ENCODE measurements around the gene SYNE1. TPM values are rescaled to one million over a fixed set of nuclear protein-coding genes. Genes with fewer than 3 reads are reported as not detected.

Gene SYNE1
- total and polyA plus RNA-seq, 2 of the 8 experiments (the other 6 are each of a cell fraction or from before 2014, with no cell fraction given), result 2.8 to 5.5 TPM

- Histone ChIP-seq H2BK15ac (ENCODE audit: low read length) (no peak overlapping the region), H2AK5ac (ENCODE audit: low read depth, low read length) (no peak overlapping the region), H2BK120ac (replicated peaks; ENCODE audit: low read depth, low read length) (no peak overlapping the region), H3K23me2 (ENCODE audit: low read depth, low read length) (no peaks in the 10 kb centered on the region), H2AFZ (ENCODE audit: low read length) (no peak overlapping the region), H3K27ac (ENCODE audit: low read depth, low read length) (no peak overlapping the region), H3K23ac (ENCODE audit: insufficient read length) (no peak overlapping the region), H3K18ac (ENCODE audit: extremely low read depth, low read length) (no peak overlapping the region), H4K8ac (ENCODE audit: extremely low read depth, insufficient read depth, low read length) (no peak overlapping the region), H3K4ac (replicated peaks; ENCODE audit: insufficient read length, low read depth, low read length) (no peak overlapping the region), H3K14ac (ENCODE audit: insufficient read length) (no peak overlapping the region), H3K4me2 (ENCODE audit: insufficient read depth in 1 of 2, low read depth in 2 of 2, low read length in 2 of 2) (no peak overlapping the region), H3K4me1 (replicated peaks in 1 of 4; ENCODE audit: control insufficient read depth in 3 of 4, insufficient read depth in 4 of 4, low read length in 3 of 4) (no peaks in the 10 kb centered on the region), H2BK12ac (ENCODE audit: low read depth, low read length) (no peak overlapping the region), H3K9me3 (ENCODE audit: insufficient read depth in 2 of 2, low read depth in 1 of 2, low read length in 1 of 2) (no peaks in the 10 kb centered on the region), H3K36me3 (ENCODE audit: control insufficient read depth in 2 of 4, insufficient read depth in 4 of 4, low read length in 3 of 4) (no peaks in the 10 kb centered on the region), H4K5ac (ENCODE audit: insufficient read length, low read depth, low read length) (no peak overlapping the region), H2BK5ac (ENCODE audit: low read depth, low read length) (no peak overlapping the region), H4K91ac (replicated peaks; ENCODE audit: insufficient read length, low read length) (no peak overlapping the region), H3K9ac (replicated peaks in 1 of 4; ENCODE audit: extremely low read depth in 1 of 4, low read depth in 3 of 4, low read length in 3 of 4) (no peak overlapping the region), H3K4me3 (ENCODE audit: extremely low read depth in 1 of 4, insufficient read depth in 2 of 4, low read depth in 3 of 4, low read length in 4 of 4) (no peak overlapping the region), H3K27me3 (replicated peaks in 1 of 4; ENCODE audit: control insufficient read depth in 3 of 4, extremely low read depth in 1 of 4, insufficient read depth in 3 of 4, low read length in 3 of 4) (no peaks in the 10 kb centered on the region), H4K20me1 (replicated peaks in 1 of 2; ENCODE audit: control insufficient read depth in 1 of 2, insufficient read depth in 2 of 2, low read length in 2 of 2) (no peaks in the 10 kb centered on the region), H3K56ac (replicated peaks; ENCODE audit: insufficient read length, low read depth, low read length) (no peak overlapping the region), H2BK20ac (ENCODE audit: low read length) (no peak overlapping the region), H3K79me1 (ENCODE audit: low read depth, low read length) (no peaks in the 10 kb centered on the region), H3K79me2 (ENCODE audit: control insufficient read depth in 1 of 2, insufficient read depth in 2 of 2, low read length in 2 of 2) (no peaks in the 10 kb centered on the region)
- ChIA-PET POLR2A (ENCODE audit: partially characterized antibody) (interaction anchor here (0.7 kb wide), 1 partner anchor 173 kb away, joined by 6 read pairs; no protein-coding TSS in a partner anchor), CTCF (ENCODE audit: partially characterized antibody) (interaction anchor here (0.8 to 2.3 kb wide), 6 partner anchors 10 to 467 kb away, joined by 3 to 7 read pairs (median 4); no protein-coding TSS in a partner anchor)
- 88% methylated on average over 9 of the region's 9 CpGs; no CpG with 5 or more reads in 1 of the 2 experiments for WGBS, 2 experiments (ENCODE audit: extremely low coverage in 1 of 2, insufficient coverage in 1 of 2, insufficient read length in 1 of 2, insufficient replicate concordance in 2 of 2, low coverage in 1 of 2, low lambda C conversion rate in 2 of 2, missing lambda C conversion rate in 1 of 2)
- DNase-seq (ENCODE audit: low read depth in 1 of 2, low spot score in 2 of 2) (no peak), FAIRE-seq (no peak)
- TF ChIP-seq GABPA (IDR thresholded peaks at IDR 0.05; ENCODE audit: borderline replicate concordance, insufficient read depth, low read length) (no peak), RNF2 (IDR thresholded peaks at IDR 0.05; ENCODE audit: borderline replicate concordance, low read depth, low read length, missing control alignments, poor library complexity, severe bottlenecking) (no peak), TEAD4 (IDR thresholded peaks at IDR 0.05; ENCODE audit: low read depth, low read length) (no peak)
Measured at GRCh38 chr6:152129691-152130151, 507.4 kb downstream of the SYNE1 start.

Measured in H1 (cell line).